H54 (cell line): ENCODE measurements around the gene CHML.
"Not testable (repeated sequence)": the region's sequence is repeated elsewhere in the genome, so short reads cannot be mapped to it uniquely, and the experiment has no call there.

Experiments used
- DNase-seq: peaks from one replicate; pipeline ENCODE4 v3.0.0; 2011; ENCODE audit warnings: low spot score, mixed read lengths; ENCODE audit not compliant: insufficient read length
- FAIRE-seq: peaks from 3 replicates; lab custom pipeline; 2011; peaks lifted over from hg19 to GRCh38; lab: Jason Lieb, UNC
- POLR2A ChIP-seq: IDR thresholded peaks from 2 replicates; pipeline ENCODE4 v1.6.1; 2011; ENCODE audit warnings: low read depth, mild to moderate bottlenecking, low read length

CHML gene

GRCh38 chr1:241640149-241640866 lies at the start of gene CHML, which contains the start of gene OPN3:
Gene CHML (minus strand): TSS chr1:241640369. CDS start chr1:241635766, 4,603 bp downstream.
Gene OPN3 (minus strand): TSS chr1:241640369. CDS start chr1:241640254, 115 bp downstream.
- DNase-seq, result peak; percentile 86
- TF ChIP-seq POLR2A, result peak; percentile 94
- no peak for FAIRE-seq

GRCh38 chr1:241688940-241689368 lies 48.8 kb upstream of the CHML start:
- DNase-seq (no peak), FAIRE-seq (no peak)
- no peak for TF ChIP-seq POLR2A

- TF ChIP-seq POLR2A, result no peak
- FAIRE-seq, result no peak
- DNase-seq, result no peak
These were observed 43.9 kb upstream of the CHML start for GRCh38 chr1:241684108-241684507.

- FAIRE-seq (no peak), DNase-seq (no peak)
- TF ChIP-seq POLR2A, result no peak
These were observed 42.8 kb upstream of the CHML start for GRCh38 chr1:241682921-241683320.

- FAIRE-seq, DNase-seq: not testable (repeated sequence)
These were observed 41.8 kb upstream of the CHML start for GRCh38 chr1:241681861-241682448.

- FAIRE-seq (no peak), DNase-seq (no peak)
- TF ChIP-seq POLR2A, result no peak
These were observed 39.8 kb upstream of the CHML start for GRCh38 chr1:241679961-241680360.

- no peak for DNase-seq
- no peak for TF ChIP-seq POLR2A
- no peak for FAIRE-seq
These were observed 39.2 kb upstream of the CHML start for GRCh38 chr1:241679404-241679803.

- FAIRE-seq (no peak), DNase-seq (no peak)
- no peak for TF ChIP-seq POLR2A
These were observed 38.4 kb upstream of the CHML start for GRCh38 chr1:241678536-241678935.

- no peak for DNase-seq
- no peak for TF ChIP-seq POLR2A
- FAIRE-seq, result no peak
These were observed 37.0 kb upstream of the CHML start for GRCh38 chr1:241677201-241677600.

- TF ChIP-seq POLR2A, result no peak
- DNase-seq, result no peak
- no peak for FAIRE-seq
These were observed 35.8 kb upstream of the CHML start for GRCh38 chr1:241675983-241676382.

GRCh38 chr1:241674805-241675384 lies 34.7 kb upstream of the CHML start:
- DNase-seq (no peak), FAIRE-seq (no peak)
- no peak for TF ChIP-seq POLR2A

GRCh38 chr1:241672301-241672700 lies 32.1 kb upstream of the CHML start:
- DNase-seq (no peak), FAIRE-seq (no peak)
- TF ChIP-seq POLR2A, result no peak

- no peak for TF ChIP-seq POLR2A
- no peak for FAIRE-seq
- no peak for DNase-seq
These were observed 26.2 kb upstream of the CHML start for GRCh38 chr1:241666419-241666818.

- no peak for FAIRE-seq
- DNase-seq, result no peak
- TF ChIP-seq POLR2A, result no peak
These were observed 20.3 kb upstream of the CHML start for GRCh38 chr1:241660424-241660972.

GRCh38 chr1:241659016-241659415 lies 18.8 kb upstream of the CHML start:
- DNase-seq, FAIRE-seq: not testable (repeated sequence)
